Measurements from ENCODE around the gene RAD51B. TPM values are rescaled to one million over a fixed set of nuclear protein-coding genes. Genes with fewer than 3 reads are reported as not detected.

The RAD51B gene
- total and polyA plus RNA-seq, 2 of the 13 experiments (the other 11 are each of a cell fraction or from before 2014, with no cell fraction given), result 7.0 to 9.5 TPM

GRCh38 chr14:68216079-68216478 is 396.5 kb downstream of the RAD51B start:
- TF ChIP-seq TP53 (CRISPR knock-in tag; conservative IDR thresholded peaks at IDR 0.05) (no peak), HOXD1 (CRISPR knock-in tag; IDR thresholded peaks at IDR 0.05) (no peak), PPARG (CRISPR knock-in tag; conservative IDR thresholded peaks at IDR 0.05) (no peak), SMC3 (IDR thresholded peaks at IDR 0.05; ENCODE audit: low read length) (no peak), PHF21A (CRISPR knock-in tag; IDR thresholded peaks at IDR 0.05) (no peak), CREB1 (IDR thresholded peaks at IDR 0.05) (no peak), CREB1 (CRISPR knock-in tag; IDR thresholded peaks at IDR 0.05) (no peak), ZNF142 (CRISPR knock-in tag; IDR thresholded peaks at IDR 0.05) (no peak), FOXC1 (CRISPR knock-in tag; IDR thresholded peaks at IDR 0.05; ENCODE audit: borderline replicate concordance) (no peak)
- ATAC-seq (no peak), FAIRE-seq (no peak), DNase-seq (ENCODE audit: low spot score) (no peak)
- Histone ChIP-seq H4K20me1 (ENCODE audit: insufficient read depth, low read length) (no peaks in the 10 kb centered on the region), H3K36me3 (replicated peaks in 1 of 2; ENCODE audit: control insufficient read depth in 1 of 2, insufficient read depth in 2 of 2, low read length in 2 of 2) (no peaks in the 10 kb centered on the region), H3K9me3 (ENCODE audit: low read length) (no peaks in the 10 kb centered on the region), H3K4me1 (ENCODE audit: insufficient read depth, low read length) (peaks cover 1% of the 10 kb centered on the region; the same call in 1 of the 2 replicates), H3K27me3 (ENCODE audit: control insufficient read depth in 1 of 2, insufficient read depth in 2 of 2, low read length in 2 of 2) (no peaks in the 10 kb centered on the region), H3K4me3 (replicated peaks in 1 of 3; ENCODE audit: insufficient read depth in 1 of 3, low read depth in 2 of 3, low read length in 3 of 3) (no peak overlapping the region), H3K4me2 (ENCODE audit: low read depth, low read length) (no peak overlapping the region), H2AFZ (ENCODE audit: low read length) (no peak overlapping the region), H3K79me2 (ENCODE audit: insufficient read depth, low read length) (no peaks in the 10 kb centered on the region), H3K27ac (ENCODE audit: extremely low read length, insufficient read depth, low read length) (no peak overlapping the region), H3K9ac (ENCODE audit: insufficient read depth, low read depth, low read length) (no peak overlapping the region)
- 85% methylated on average over 3 of the region's 3 CpGs for WGBS (ENCODE audit: low lambda C conversion rate)
- ChIA-PET CTCF (ENCODE audit: low intra/inter-chr PET ratio, low total read pairs) (no interaction called here), POLR2A (no interaction called here)
- no TSS peak for BruUV-seq (replicated peaks)
- in situ Hi-C loops (cut with HindIII; ENCODE audit: extremely low pct_ligation_motif_present, low pct_unique_long_range_greater_than_20kb) (no loop called here), intact Hi-C loops (cut with micrococcal nuclease; ENCODE audit: unreplicated experiment) (no loop called here)

Measured in HepG2 (cell line).